COLO668 (cell line): ENCODE data around the gene BACE1.
"Not testable (repeated sequence)": the region's sequence is repeated elsewhere in the genome, so short reads cannot be mapped to it uniquely, and the experiment has no call there.

ENCODE experiments used
- DNase-seq: peaks from one replicate; lab custom pipeline; 2025; ENCODE audit not compliant: unreplicated experiment; lab: John Stamatoyannopoulos, UW

The BACE1 gene

DNA sequence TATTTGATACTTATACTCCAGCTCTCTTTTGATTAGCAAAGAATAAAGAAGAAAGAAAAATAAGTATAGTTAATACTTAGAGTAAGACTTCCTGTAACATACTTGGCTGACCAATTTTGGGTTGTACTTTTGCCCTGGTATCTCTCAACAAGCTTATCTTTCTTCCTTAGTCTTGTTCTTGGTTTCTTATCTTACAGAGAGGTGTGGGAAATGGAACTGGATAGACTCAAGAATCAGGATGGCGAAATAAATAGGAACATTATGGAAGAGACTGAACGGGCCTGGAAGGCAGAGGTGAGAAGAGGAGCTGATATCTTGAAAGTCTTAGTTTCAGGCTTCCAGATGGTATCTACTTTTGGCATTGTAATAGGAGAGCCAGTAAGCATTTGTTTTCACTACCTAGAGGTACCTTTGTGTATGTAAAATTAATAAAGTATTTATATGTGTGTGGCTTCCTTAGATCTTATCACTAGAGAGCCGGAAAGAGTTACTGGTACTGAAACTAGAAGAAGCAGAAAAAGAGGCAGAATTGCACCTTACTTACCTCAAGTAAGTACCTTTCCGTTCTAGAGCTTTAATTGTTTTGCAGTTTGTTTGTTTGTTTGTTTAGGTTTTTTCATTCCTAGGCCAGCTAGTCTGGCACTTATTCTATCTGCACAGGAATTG lies 36.2 kb downstream of the BACE1 start:
- no peak for DNase-seq

DNA sequence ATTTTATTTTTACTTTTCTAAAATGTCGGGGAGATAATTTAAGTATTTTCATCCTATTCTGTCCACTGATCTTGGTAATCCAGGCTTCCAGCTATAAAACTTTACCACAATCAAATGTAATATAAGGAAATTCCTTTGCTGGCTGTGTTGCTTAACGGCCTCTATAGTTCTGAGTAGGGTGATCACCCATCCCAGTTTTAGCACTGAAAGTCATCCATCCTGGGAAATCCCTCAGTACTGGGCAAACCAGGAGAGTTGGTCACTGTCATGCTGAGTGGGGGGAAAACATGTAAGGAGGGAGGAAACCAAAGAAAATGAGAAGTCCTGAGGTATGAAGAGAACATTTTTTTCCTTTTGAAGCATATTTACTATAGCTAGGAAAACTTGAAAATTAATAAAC lies 37.7 kb downstream of the BACE1 start:
- DNase-seq = no peak

DNA sequence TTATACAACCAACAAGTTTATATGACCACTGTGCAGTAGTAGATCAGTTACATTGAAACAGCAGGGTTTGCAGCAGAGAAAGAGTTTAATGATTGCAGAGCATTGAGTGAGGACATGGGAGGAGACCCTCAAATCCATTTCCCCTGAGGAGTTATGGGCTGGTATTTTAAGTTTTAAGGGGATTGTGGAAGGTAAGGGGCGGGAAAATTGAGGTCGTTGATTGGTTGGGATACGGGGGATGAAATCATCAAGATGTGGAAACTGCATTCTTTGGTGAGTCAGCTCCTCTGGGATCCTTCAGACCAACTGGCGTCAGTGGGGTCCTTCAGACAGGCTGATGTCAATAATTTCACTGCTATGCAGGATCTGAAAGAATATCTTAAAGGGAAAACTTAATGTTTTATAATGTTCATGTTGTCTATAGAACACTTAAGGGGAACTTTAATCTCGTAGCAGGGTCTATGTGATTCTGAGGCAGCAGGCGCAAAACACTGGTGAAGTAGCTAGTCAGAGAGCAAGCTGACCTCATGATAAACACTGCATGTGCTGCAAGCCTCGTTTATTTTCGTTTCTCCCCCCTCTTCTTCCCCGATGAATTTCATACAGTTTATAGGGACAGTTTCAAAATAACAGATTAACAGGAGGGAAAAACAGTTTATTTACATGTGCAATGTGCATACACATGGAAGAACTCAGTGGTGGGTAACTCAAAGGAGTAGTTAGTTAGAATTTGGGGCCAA lies 42.3 kb downstream of the BACE1 start:
- DNase-seq = no peak

DNA sequence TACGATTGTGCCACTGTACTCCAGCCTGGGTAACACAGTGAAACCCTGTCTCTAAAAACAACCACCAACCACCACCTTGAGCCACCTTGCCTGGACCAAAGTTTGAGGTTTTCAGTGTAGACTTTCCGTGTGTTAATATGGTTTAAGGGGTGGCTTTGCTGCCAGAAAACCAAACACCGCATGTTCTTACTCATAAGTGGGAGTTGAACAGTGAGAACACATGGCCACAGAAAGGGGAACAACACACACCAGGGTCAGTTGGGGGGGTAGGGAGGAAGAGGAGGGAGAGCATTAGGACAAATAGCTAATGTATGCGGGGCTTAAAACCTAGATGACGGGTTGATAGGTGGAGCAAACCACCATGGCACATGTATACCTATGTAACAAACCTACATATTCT lies 43.9 kb downstream of the BACE1 start:
- DNase-seq = not testable (repeated sequence)

DNA sequence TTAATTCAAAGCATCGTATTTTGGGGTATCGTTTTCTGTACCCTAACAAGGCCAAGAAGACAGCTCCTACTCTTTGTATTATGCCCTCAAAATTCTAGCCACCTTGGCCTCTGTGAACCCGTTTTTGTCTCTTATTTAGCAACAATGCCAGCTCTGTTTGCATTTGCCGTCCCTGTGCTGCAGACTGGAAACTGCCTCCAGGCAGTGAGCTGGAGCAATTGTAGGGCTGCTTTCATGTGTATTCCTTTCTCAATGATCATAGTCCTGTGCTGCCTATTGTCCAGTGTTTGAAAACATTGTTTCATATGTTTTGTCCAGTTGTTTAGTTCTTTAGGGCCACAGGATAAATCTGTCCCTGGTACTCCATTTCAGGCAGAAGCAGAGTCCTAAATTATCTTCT lies 44.8 kb downstream of the BACE1 start:
- no peak for DNase-seq

DNA sequence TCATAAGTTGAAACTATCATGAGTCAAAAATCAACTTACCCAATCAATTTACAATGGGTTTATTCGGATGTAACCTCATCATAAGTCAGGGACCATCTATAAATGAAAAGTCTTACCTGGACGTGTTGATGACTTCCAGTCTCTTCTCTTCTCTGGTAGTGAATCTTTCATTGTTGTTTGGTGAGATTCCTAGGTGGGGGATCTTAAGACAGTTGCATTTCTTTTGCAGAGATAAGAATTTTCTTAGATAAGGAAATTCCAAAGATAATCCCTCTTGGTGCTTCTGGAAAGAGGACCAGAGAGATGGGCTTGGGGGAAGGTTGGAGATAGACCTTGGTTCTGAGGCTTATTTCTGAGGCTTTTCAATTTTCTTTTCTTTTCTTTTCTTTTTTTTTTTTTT lies 46.2 kb downstream of the BACE1 start:
- no peak for DNase-seq

DNA sequence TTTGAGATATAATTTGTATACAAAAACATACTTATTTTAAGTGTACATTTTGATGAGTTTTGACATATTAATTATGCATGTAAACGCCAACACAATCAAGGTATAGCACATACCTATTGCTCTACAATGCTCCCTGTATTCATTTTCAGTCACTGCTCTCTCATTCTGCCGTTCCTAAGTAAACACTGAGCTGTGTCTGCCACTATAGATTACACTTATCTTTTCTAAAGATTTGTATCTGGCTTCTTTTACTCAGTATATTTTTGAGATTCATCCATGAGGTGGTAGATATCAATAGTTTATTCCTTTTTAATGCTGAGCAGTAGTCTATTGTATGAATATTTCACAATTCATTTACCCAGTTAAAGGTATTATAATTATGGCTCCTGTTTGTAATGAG lies 50.3 kb downstream of the BACE1 start:
- DNase-seq = no peak

DNA sequence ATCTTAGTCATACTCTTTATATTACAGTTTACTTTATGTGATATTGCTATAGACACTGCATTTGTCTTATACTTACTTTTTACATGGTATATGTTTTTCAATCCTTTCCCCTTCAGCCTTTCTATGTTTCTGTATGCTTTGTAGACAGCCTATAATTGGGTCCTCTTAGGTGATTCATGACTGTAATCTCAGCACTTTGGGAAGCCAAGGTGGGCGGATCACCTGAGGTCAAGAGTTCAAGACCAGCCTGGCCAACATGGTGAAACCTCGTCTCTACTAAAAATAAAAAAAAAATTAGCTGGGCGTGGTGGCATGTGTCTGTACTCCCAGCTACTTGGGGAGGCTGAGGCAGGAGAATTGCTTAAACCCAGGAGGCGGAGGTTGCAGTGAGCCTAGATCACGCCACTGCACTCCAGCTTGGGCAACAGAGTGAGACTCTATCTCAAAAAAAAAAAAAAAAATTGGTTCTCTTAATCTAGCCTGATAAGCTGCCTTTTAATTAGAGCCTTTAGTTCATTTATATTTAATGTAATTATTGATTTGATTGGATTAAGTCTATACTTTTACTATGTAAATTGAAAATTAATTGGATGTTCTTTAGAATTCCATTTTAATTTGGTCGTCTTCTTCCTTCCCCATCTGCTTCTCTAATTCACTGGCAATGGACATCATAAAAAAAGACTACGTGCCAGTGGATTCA lies 51.3 kb downstream of the BACE1 start:
- not testable (repeated sequence) for DNase-seq

DNA sequence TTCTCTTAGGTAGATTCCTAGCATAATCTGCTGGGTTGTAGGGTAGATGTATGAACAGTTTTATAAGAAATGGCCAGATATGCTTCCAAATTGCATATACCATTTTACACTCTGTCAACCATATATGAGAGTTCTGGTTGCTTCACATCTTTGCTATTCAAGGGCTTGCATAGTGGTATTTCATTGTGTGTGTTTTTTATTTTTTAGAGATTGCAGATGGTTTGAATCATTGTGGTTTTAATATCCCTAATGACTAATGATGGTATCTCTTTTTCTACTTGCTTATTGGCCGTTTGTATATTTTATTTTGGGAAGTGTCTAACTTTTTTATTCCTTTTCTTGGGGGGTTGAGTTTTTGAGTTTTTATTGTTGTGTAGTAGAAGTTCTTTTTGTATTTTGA lies 56.6 kb downstream of the BACE1 start:
- DNase-seq = no peak

DNA sequence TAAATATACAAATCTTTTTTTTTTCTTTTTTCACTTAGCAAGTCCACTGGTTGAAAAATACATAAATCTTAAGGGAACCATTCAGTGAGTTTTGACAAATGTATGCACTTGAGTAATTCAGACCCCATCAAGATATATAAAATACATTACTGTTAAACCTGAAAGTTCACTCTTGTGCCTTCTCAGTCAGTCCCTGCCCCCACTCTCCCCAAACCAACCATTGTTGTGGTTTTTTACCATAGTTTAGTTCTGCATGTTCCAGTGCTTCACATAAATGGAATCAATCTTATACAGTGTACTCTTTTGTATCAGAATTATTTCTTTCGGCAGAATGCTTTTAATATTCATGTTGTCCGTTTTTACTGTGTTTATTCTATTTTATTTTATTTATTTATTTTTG lies 57.5 kb downstream of the BACE1 start:
- DNase-seq = no peak

DNA sequence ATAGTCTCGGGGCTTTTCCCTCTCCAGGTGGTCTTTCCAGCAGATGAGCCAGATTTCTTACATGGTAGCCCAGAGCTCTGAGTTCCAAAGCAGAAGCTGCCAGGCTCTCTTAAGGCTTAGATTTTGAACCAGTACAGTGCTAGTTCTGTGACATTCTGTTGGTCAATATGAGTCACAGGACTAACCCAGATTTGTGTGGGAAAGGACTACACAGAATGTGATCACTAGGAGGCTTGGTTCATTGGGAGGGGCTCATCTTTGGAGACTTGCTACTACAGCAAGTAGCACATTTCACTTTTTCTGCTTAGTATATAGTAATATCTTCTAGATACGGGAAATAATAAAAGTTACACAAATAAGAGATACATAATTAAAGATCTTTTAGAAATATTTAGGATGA lies 59.5 kb downstream of the BACE1 start:
- DNase-seq = no peak

DNA sequence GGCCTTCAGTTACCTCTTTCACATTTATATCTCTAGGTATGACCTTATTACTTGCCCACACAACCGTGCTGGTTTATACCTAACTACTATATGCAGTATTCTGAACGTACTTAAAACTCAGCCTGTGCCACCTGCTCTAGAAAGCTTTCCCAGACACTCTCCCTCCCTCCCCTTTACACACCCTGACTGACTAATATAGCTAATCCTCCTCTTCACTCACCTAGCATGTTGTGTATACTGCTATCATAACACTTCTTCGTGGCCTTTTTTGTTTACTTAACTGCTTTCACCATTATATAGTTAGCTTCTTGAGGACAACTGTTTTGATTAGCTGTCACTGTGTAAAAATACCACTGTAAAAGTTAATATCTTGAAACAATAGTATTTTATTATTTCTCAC lies 60.1 kb downstream of the BACE1 start:
- DNase-seq = no peak

DNA sequence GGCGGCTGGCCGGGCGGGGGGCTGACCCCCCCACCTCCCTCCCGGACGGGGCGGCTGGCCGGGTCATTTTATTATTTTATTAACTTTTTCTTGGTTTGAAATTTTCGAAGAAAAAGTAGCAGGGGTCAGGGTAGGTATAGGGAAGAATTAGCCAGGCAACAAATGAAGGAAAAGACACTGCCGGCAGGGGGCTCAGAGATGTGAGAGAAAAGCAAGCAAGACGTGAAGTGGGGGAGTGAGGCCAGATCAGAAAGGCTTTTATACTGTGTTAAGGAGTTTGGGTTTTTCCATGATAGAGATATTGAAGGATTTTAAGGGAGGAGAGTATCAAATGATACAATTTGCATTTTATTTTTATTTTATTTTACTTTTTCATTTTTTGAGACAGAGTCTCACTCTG lies 64.5 kb downstream of the BACE1 start:
- DNase-seq = no peak

DNA sequence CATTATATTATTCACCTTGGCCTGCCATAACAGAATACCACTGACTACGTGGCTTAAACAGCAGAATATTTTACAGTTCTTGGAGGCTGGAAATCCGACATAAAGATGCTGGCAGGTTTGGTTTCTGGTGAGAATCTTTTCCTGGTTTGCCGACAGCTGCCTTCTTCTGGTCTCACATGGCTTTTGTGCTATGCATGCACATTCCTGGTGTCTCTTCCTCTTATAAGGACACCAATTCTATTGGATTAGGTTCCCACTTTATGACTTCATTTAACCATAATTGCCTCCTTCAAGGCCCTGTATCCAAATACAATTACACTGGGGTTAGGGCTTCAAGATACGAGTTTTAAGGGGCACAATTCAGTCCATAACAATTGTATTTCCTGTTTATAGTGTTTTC lies 66.5 kb downstream of the BACE1 start:
- no peak for DNase-seq

DNA sequence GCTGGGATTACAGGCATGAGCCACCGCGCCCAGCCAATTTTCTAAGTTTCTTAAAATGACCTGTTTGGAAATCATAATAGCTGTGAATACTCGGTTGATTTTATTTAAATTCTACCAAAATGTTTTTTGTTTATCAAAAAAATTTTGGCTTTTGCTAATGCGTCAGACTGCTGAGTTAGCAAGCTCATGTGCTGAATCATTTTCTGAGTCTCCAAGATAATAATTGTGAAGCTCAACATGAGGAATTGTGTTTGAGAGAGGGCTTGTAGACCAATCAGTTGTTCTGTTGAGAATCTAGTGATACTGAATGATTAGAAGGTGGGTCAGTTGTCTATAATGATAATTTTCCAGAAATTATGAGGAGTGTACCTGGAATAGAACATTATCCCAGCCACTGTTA lies 67.7 kb downstream of the BACE1 start:
- no peak for DNase-seq

DNA sequence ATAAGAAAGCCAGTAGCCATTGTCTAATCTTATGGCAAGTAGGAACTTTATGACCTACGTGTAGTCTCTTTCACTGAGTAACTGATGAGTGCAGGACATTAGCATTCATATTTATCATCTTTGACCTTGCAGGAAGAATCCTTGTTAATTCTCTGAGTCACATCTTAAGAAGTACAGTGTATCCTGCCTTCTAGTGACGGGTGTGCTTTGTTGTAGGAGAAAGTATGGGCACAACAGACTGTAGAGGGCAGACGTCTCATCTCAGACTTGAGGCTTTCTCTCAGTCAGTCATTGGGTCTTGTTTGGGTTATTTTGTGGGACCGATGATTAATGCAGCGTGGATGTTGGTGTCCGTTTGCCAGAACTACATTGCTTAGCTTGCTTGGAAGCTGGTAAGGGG lies 76.8 kb downstream of the BACE1 start:
- DNase-seq = no peak

DNA sequence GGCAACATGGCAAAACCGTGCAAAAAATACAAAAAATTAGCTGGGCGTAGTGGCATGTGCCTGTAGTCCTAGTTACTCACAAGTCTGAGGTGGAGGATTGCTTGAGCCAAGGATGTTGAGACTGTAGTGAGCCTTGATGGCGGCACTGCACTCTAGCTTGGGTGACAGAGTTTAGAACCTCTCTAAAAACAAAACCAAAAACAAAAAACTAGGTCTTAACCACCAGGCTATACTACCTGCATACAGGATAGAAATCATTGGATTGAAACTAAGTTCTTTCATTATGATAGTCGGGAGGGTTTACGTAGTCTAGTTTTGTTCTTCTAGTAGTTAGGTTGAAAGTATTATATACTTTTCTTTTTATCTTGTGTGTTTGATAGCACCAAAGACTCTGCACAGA lies 77.8 kb downstream of the BACE1 start:
- DNase-seq = no peak
